Measurements from ENCODE around the gene MT1E. TPM values are rescaled to one million over a fixed set of nuclear protein-coding genes. Genes with fewer than 3 reads are reported as not detected.

MT1E gene
- total and polyA plus RNA-seq, 2 of the 13 experiments (the other 11 are each of a cell fraction or from before 2014, with no cell fraction given) = 110 to 1,072 TPM

DNA sequence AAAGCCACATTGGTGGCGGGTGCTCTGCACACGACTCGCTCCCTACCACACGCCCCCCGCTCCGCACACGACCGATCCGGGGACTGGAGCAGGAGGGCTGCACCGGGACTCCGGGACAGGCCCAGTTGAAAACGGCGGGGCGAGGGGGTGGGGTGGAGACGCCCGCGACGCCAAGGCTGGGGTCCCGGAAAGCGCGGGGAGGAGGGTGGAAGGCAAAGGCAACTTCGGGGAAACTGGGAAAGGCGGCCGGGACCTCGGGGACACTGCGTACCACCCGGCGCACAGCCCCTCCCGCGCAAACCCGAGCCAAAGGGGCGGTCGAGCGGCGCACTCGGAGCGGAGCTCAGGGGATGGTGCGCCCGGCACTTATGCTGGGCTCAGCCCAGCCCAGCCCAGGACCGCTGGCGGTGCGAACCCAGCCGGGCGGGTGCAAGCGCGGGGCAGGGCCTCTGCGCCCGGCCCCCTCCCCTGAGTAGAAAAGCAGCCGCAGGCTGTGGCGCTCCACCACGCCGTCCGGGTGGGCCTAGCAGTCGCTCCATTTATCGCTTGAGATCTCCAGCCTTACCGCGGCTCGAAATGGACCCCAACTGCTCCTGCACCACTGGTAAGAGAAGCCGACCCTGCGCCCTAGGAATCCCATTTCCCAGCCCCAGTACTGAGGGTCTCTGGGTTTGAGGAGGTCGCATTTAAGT is 6.7 kb downstream of the MT1E start, which contains the start of gene MT1M (continued):
- TF ChIP-seq ZNF333 (CRISPR knock-in tag; IDR thresholded peaks at IDR 0.05; ENCODE audit: borderline replicate concordance) (no peak), ZBTB20 (CRISPR knock-in tag; IDR thresholded peaks at IDR 0.05; ENCODE audit: borderline replicate concordance, low read depth) (0 out of 2 replicates have a peak, but pooled peaks have one; percentile 24), BORCS8-MEF2B (CRISPR knock-in tag; IDR thresholded peaks at IDR 0.05) (peak; percentile 38; the same call in 1 of the 2 replicates), ZBTB8A (CRISPR knock-in tag; IDR thresholded peaks at IDR 0.05; ENCODE audit: borderline replicate concordance, low read depth) (no peak), E2F2 (CRISPR knock-in tag; IDR thresholded peaks at IDR 0.05; ENCODE audit: borderline replicate concordance) (no peak), EHMT2 (IDR thresholded peaks at IDR 0.05; ENCODE audit: borderline replicate concordance, low read depth, low read length) (no peak), RARA (CRISPR knock-in tag; IDR thresholded peaks at IDR 0.05) (no peak), HMGXB4 (CRISPR knock-in tag; IDR thresholded peaks at IDR 0.05; ENCODE audit: borderline replicate concordance in 1 of 2, low read depth in 1 of 2) (no peak), SOX6 (IDR thresholded peaks at IDR 0.05) (no peak), SOX6 (CRISPR knock-in tag; IDR thresholded peaks at IDR 0.05) (no peak), PRMT3 (CRISPR knock-in tag; IDR thresholded peaks at IDR 0.05; ENCODE audit: borderline replicate concordance, low read depth) (no peak), YY1 (IDR thresholded peaks at IDR 0.05; ENCODE audit: insufficient read depth, insufficient replicate concordance, low read depth, low read length) (no peak), ZNF552 (CRISPR knock-in tag; IDR thresholded peaks at IDR 0.05; ENCODE audit: borderline replicate concordance) (no peak), FOXO1 (CRISPR knock-in tag; IDR thresholded peaks at IDR 0.05) (no peak), ZNF850 (CRISPR knock-in tag; conservative IDR thresholded peaks at IDR 0.05) (no peak), MTF2 (CRISPR knock-in tag; IDR thresholded peaks at IDR 0.05; ENCODE audit: borderline replicate concordance) (peak; percentile 97; the same call in 1 of the 2 replicates), ZNF225 (CRISPR knock-in tag; IDR thresholded peaks at IDR 0.05) (peak; percentile 25; the same call in 1 of the 2 replicates), TBL1XR1 (IDR thresholded peaks at IDR 0.05; ENCODE audit: borderline replicate concordance, low read length, partially characterized antibody) (no peak), SP2 (CRISPR knock-in tag; IDR thresholded peaks at IDR 0.05) (no peak), ZXDC (CRISPR knock-in tag; IDR thresholded peaks at IDR 0.05) (no peak), HDAC1 (CRISPR knock-in tag; IDR thresholded peaks at IDR 0.05) (no peak)

All from HepG2 (cell line).